Left kidney (tissue), 2 donors: ENCODE data around the gene GIPC1. TPM values are rescaled to one million over a fixed set of nuclear protein-coding genes. Genes with fewer than 3 reads are reported as not detected.
"Not testable (repeated sequence)": the region's sequence is repeated elsewhere in the genome, so short reads cannot be mapped to it uniquely, and the experiment has no call there.

ENCODE experiments used
- DNase-seq: peaks from one replicate; pipeline ENCODE4 v3.0.0-alpha.2; 2013
- polyA plus RNA-seq: library from polyadenylated mRNA; unstranded; fragments of 120-200 nt; gene quantifications from one replicate; pipeline ENCODE4 v1.2.1, GENCODE V29; 2013; ENCODE audit not compliant: insufficient read length

The GIPC1 gene
- polyA plus RNA-seq, 1 donor: 67.3 TPM

DNA sequence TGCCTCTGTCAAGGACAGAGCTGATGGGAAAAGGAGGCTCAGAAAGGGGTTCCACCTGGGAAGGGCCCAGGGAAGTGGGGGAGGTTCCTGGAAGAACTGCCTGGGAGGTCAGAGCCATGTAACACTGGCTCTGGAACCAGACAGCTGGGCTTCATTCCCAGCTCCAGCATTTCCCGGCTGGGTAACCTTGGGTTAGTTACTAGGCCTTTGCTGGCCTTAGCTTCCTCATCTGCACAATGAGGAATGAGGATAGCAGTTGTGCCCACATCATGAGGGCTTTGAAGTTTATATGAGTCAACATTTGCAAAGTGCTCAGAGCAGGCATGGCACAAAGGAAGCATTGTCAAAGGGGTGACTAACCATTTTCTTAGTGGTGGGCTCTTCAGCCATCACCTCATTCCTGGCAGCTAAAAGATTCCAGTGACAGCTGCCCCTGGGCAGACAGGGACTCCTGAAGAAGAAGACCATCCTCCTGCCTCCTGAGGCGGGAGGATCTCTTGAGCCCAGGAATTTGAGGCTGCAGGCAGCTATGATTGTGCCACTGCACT, 24.0 kb upstream of the GIPC1 start:
- DNase-seq: no peak

- no peak for DNase-seq
Observed at GRCh38 chr19:14519245-14519859, 23.4 kb upstream of the GIPC1 start.

DNA sequence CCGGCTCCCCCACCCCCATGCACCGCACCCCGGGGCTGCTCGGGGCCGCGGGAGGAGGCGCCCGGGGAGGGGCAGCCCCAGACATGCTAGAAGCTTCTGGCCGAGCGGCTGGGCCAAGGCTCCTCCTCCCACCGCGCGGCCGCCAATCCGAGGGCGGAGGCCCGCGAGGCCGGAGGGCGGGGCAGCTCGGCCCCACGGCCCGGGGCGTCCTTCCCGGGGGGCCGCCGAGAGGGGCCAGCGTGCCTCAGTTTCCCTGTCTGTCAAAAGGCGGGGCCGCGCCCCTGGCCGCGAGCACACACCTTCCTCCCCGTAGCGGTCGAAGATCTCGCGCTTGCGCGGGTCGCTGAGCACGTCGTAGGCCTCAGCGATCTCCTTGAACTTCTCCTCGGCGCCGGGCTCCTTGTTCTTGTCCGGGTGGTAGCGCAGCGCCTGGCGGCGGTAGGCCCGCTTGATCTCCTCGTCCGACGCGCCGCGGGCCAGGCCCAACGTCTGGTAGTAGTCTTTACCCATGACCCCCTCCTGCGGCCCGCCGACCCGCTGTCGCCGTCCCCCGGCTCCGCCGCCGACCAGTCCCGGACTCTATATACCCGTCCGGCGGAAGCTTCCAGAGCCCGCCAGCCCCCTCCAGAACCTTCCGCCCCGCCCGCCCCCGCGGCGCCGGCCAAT, 22.0 kb upstream of the GIPC1 start, which contains the start of gene DNAJB1:
Gene DNAJB1 (minus strand): TSS at position 558 of the 666 bp plus-strand sequence. CDS start 48 bp downstream, at position 510.
- DNase-seq: peak; percentile 70

GRCh38 chr19:14517446-14517839, 21.5 kb upstream of the GIPC1 start:
- no peak for DNase-seq

DNA sequence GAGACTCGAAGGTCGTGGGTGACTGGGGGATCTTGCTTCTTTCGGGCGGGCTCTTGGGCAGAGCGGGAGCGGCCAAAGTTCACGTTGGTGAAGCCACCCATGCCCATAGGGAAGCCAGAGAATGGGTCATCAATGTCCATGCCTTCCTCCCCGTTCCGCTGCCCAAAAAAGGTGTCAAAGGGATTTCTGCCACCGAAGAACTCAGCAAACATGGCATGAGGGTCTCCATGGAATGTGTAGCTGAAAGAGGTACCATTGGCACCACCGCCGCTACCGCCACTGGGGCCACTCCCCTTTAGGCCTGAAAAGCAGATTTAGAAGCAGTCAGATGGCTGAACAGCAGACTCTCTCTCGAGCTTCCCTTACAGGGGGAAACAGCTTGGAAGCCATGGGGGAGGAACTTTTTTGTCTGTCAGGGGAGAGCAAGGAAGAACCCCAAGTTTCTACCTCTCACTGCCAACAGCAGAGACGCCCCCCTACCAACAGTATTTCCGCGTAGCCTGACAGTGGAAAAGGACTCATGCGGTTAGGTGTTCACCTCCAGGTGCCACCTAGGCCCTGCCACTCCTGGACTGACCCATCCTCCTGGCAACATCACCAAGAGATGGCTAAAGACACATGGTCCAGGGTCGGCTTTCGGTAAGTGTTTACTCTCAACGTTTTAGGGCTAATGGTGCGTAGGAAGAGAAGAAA, 21.0 kb upstream of the GIPC1 start:
- no peak for DNase-seq

DNA sequence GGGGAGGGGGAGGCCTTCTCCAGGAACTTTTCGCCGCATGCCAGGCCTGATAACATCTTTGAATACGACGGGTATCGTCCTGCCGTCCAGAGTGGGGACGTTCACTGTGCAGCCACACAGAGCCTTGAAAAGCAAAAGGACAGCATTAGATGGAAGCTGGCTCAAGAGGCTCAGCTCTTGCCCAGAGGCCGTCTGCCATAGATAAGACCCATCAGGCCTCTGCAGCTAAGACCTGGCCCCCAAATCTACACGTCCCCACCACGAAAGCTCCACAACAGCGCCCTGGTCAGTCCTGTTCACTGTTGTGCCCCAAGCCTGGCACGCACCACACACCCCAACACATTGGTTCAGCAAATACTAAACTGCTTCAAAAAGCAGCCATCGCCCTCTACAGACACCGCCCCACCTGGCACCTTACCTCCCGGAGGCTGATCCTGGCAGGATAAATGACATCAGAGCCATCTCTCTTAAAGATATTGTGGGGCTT, 20.2 kb upstream of the GIPC1 start:
- DNase-seq: no peak

GRCh38 chr19:14515501-14516047, 19.6 kb upstream of the GIPC1 start:
- DNase-seq: no peak

DNA sequence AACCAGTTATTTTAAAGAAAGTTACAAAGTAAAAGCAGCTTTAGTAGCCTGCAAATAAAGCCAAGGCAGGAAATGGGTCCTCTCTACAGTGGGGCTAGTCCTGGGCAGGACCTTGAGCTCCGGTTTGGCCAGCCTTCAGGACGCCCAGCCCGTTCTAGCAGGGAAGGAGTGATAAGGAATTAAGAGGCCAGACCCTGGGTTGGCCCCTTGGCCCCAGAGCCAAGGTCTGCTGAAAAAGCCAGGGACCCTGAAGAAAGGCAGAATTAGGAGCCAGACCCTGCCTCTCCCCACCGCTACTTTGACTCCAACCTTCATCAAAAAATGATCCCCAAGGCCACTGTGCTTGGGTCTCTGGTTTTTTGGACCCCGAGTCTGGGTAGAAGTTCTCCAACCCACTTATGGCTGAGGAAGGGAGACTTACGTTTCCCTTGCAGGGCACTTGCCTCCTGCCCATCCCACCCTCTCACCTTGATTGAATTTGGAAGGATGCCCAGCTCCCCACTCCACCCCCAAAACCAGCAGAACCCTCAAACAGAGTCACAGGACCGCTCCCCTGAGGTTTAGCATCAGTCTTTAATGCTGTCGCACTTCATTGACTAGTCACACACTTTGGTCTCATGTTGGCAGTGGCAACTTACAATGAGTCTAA, 18.4 kb upstream of the GIPC1 start:
- no peak for DNase-seq

- no peak for DNase-seq
Observed at GRCh38 chr19:14512406-14512961, 16.6 kb upstream of the GIPC1 start.

DNA sequence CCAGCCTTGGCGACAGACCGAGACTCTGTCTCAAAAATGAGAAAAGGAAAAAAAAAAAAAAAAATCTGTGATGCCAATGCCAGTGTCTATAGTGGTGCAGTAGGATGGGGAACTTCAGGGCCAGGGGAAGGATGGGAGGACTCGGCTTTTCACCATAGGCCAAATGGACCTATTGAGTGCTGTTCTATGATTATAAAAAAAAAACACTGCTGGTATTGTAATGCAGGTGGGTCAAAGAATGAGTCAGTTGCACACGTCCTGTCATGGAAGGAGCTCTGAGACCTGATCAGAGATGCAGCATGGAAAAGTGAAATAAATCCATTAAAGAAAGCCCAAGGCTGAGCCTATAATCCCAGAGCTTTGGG, 15.3 kb upstream of the GIPC1 start:
- DNase-seq: no peak

- no peak for DNase-seq
Observed at GRCh38 chr19:14510311-14511228, 14.6 kb upstream of the GIPC1 start.

- DNase-seq: no peak
Observed at GRCh38 chr19:14507704-14508542, 12.0 kb upstream of the GIPC1 start.

- peak; percentile 46 for DNase-seq
Observed at GRCh38 chr19:14505488-14506239, 9.7 kb upstream of the GIPC1 start.

DNA sequence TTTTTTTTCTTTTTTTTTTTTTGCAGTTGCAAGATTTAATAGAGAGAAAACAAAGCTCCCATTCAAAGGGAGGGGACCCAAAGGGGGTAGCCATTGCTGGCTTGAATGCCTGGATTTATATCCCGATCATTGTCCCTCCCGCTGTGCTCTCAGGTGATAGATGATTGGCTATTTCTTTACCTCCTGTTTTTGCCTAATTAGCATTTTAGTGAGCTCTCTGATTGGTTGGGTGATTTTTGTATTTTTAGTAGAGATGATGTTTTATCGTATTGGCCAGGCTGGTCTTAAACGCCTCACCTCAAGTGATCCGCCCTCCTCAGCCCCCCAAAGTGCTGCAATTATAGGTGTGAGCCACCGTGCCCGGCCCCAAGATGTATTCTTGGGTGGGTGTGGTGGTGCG, 8.6 kb upstream of the GIPC1 start:
- not testable (repeated sequence) for DNase-seq

- DNase-seq: no peak
Observed at GRCh38 chr19:14503285-14503684, 7.4 kb upstream of the GIPC1 start.

GRCh38 chr19:14502334-14503092, 6.6 kb upstream of the GIPC1 start:
- DNase-seq: no peak

GRCh38 chr19:14497228-14497921, 1.4 kb upstream of the GIPC1 start:
- no peak for DNase-seq

DNA sequence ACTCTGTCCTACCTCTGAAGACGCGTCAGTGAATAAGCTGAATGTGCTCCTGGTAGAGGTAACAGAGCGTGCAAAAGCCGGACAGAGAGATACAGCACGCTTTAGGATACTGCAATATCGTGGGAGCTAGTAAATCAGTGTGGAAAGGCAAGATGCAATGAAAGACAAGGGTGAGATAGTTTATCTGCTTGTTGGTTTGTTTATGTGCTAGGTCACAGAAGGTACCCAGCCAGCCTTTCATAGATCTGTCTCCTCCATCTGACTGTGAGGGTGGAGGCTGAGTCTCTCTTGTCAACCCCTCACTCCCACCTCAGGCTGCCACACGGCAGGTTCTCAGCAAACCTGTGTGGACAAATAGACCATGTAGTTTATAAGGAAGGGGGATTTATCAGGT, 904 bp upstream of the GIPC1 start:
- no peak for DNase-seq
